Transverse colon (tissue), 4 donors: ENCODE results near the gene MAP4. TPM values are rescaled to one million over a fixed set of nuclear protein-coding genes. Genes with fewer than 3 reads are reported as not detected.

Experiments
- DNase-seq: peaks from one replicate; pipeline ENCODE4 v3.0.0-alpha.2; 2019
- H3K27ac ChIP-seq, 4 donors: fragments of 200-600 bp; sonication (generic); 2 replicates each; pipeline ENCODE4 v1.5.1; 2016 to 2018; ENCODE audit warnings: inconsistent platforms in 4 of 4
- H3K27me3 ChIP-seq: fragments of 200-600 bp; sonication (generic); 2 replicates; pipeline ENCODE4 v1.5.1; 2017; ENCODE audit warnings: inconsistent platforms
- H3K36me3 ChIP-seq, 4 donors: fragments of 200-600 bp; sonication (generic); 2 replicates each; pipeline ENCODE4 v1.5.1; 2017 to 2019; ENCODE audit warnings: inconsistent platforms in 4 of 4
- H3K4me1 ChIP-seq, 4 donors: fragments of 200-600 bp; sonication (generic); 2 replicates each; pipeline ENCODE4 v1.5.1; 2017 to 2020; ENCODE audit warnings: inconsistent platforms in 4 of 4
- H3K4me3 ChIP-seq, 4 donors: fragments of 200-600 bp; sonication (generic); 1 replicate in 1 of 4; 2 replicates in 3 of 4; pipeline versions ENCODE4 v1.5.1 to v1.6.1; 2017 to 2019; ENCODE audit warnings: inconsistent platforms in 4 of 4
- H3K9me3 ChIP-seq, 2 donors: fragments of 200-600 bp; sonication (generic); 2 replicates each; pipeline ENCODE4 v1.5.1; 2017 to 2019; ENCODE audit warnings: inconsistent platforms in 2 of 2
- EP300 ChIP-seq: sonication (generic); formaldehyde crosslinking; IDR thresholded peaks from one replicate; pipeline ENCODE4 v1.6.1; 2017; ENCODE audit warnings: antibody characterized with exemption, low read depth
- POLR2A ChIP-seq: fragments of 450-650 bp; IDR thresholded peaks from one replicate; pipeline ENCODE4 v1.6.1; 2016; ENCODE audit warnings: antibody characterized with exemption, mild to moderate bottlenecking, moderate library complexity
- POLR2AphosphoS5 ChIP-seq, 3 donors: sonication (generic); formaldehyde crosslinking; IDR thresholded peaks; one replicate each; pipeline ENCODE4 v1.6.1; 2016; ENCODE audit warnings: antibody characterized with exemption in 3 of 3
- WGBS, 2 donors: methylation state at CpG; one replicate each; pipeline ENCODE4 v1.1.5; 2018; ENCODE audit warnings: low coverage in 1 of 2; 5-methylcytosine and 5-hydroxymethylcytosine counted together
- in situ Hi-C, 4 donors: fragments of 200-750 bp; cut with MboI; loops; one replicate each; pipeline versions ENCODE4 v1.15.0 to v1.15.1; 2017; ENCODE audit warnings: low sequenced_read_pairs in 3 of 4, low pct_ligation_motif_present in 1 of 4, low pct_unique_long_range_greater_than_20kb in 1 of 4
- intact Hi-C: fragments of 100-400 bp; cut with DNase I; formaldehyde crosslinking; loops from one replicate; pipeline ENCODE4 v1.15.1; 2023; ENCODE audit warnings: low total_unique reads
- total RNA-seq, 4 donors: library from RNA; depleted of rRNA; stranded (reverse); fragments of >200 nt; gene quantifications; one replicate each; pipeline ENCODE4 v1.1.0, GENCODE V29; 2016
- TF ChIP-seq, protein P1 (sequence below), 5 experiments: fragments of 200-600 bp in 3 of 5; fragments of 450-650 bp in 2 of 5; sonication (generic) in 3 of 5; IDR thresholded peaks; 1 replicate in 2 of 5; 2 replicates in 3 of 5; pipeline ENCODE4 v1.5.1; 2016 to 2017; ENCODE audit warnings: antibody characterized with exemption in 5 of 5, inconsistent platforms in 3 of 5, mild to moderate bottlenecking in 2 of 5, moderate library complexity in 1 of 5

MAP4 gene
- total RNA-seq, 4 donors from 2014 or later = 68.8 to 148 (median 82.9) TPM

DNA sequence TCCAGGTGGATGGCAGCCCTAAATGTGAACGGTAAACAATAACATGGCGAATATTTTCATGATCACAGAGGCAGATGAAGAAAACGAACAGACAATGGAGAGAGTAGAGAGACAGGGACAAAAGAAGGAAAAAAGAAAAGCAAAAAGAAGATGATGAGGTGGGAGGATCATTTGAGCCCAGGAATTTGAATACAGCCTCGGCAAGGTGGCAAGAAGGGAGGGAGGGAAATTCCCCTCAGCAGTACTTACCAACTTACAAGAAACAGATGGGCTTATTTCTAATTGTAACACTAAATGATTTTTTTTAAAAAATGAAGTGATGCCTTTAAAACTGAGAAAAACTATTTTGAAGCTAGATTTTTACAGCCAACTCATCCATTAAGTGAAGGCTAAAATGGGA lies 6.0 kb upstream of the MAP4 start:
- peak overlapping the region in 1 of 4 donors; percentile 14 for H3K27ac ChIP-seq
- peaks cover 4 to 61% (median 17%) of the 10 kb centered on the region in 4 donors for H3K4me1 ChIP-seq
- WGBS, 2 donors = 77 to 85% methylated on average over 4 of the region's 4 CpGs
- no peak overlapping the region for H3K4me3 ChIP-seq
- TF ChIP-seq POLR2AphosphoS5 (IDR thresholded peaks at IDR 0.05) = no peak
- TF ChIP-seq, protein P1, sequence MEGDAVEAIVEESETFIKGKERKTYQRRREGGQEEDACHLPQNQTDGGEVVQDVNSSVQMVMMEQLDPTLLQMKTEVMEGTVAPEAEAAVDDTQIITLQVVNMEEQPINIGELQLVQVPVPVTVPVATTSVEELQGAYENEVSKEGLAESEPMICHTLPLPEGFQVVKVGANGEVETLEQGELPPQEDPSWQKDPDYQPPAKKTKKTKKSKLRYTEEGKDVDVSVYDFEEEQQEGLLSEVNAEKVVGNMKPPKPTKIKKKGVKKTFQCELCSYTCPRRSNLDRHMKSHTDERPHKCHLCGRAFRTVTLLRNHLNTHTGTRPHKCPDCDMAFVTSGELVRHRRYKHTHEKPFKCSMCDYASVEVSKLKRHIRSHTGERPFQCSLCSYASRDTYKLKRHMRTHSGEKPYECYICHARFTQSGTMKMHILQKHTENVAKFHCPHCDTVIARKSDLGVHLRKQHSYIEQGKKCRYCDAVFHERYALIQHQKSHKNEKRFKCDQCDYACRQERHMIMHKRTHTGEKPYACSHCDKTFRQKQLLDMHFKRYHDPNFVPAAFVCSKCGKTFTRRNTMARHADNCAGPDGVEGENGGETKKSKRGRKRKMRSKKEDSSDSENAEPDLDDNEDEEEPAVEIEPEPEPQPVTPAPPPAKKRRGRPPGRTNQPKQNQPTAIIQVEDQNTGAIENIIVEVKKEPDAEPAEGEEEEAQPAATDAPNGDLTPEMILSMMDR (IDR thresholded peaks at IDR 0.05) = no peak
- no peak for TF ChIP-seq EP300
- TF ChIP-seq POLR2A = no peak
- intact Hi-C loops = no loop called here
- no peaks in the 10 kb centered on the region for H3K27me3 ChIP-seq
- H3K9me3 ChIP-seq = no peaks in the 10 kb centered on the region
- in situ Hi-C loops = no loop called here
- no peaks in the 10 kb centered on the region for H3K36me3 ChIP-seq
- DNase-seq = no peak

DNA sequence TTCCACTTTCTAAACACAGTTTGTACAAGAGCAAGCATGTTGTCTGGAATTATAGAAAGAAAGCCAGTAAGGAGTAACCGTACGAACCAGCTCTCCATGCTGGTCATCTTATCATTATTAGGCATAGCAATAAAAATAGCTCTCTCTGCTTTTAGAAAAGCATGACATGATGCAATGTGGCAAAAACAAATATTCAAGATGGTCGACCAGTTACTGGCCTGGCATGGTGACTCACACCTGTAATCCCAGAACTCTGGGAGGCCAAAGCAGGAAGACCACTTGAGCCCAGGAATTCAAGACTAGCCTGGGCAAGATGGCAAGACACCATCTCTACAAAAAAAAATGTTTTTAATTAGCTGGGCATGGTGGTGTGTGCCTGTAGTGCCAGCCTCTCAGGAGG lies 2.6 kb upstream of the MAP4 start:
- H3K36me3 ChIP-seq = no peaks in the 10 kb centered on the region
- H3K9me3 ChIP-seq = no peaks in the 10 kb centered on the region
- H3K27me3 ChIP-seq = no peaks in the 10 kb centered on the region
- no peak for DNase-seq
- intact Hi-C loops = no loop called here
- TF ChIP-seq, protein P1 (IDR thresholded peaks at IDR 0.05) = no peak
- TF ChIP-seq POLR2AphosphoS5 (IDR thresholded peaks at IDR 0.05) (no peak), EP300 (no peak), POLR2A (no peak)
- no peak overlapping the region for H3K4me3 ChIP-seq
- in situ Hi-C loops = no loop called here
- 84% methylated on average over 3 of the region's 3 CpGs; no CpG with 5 or more reads in 1 of the 2 donors for WGBS, 2 donors
- no peak overlapping the region for H3K27ac ChIP-seq
- peaks cover 26 to 70% (median 49%) of the 10 kb centered on the region in 4 donors for H3K4me1 ChIP-seq

DNA sequence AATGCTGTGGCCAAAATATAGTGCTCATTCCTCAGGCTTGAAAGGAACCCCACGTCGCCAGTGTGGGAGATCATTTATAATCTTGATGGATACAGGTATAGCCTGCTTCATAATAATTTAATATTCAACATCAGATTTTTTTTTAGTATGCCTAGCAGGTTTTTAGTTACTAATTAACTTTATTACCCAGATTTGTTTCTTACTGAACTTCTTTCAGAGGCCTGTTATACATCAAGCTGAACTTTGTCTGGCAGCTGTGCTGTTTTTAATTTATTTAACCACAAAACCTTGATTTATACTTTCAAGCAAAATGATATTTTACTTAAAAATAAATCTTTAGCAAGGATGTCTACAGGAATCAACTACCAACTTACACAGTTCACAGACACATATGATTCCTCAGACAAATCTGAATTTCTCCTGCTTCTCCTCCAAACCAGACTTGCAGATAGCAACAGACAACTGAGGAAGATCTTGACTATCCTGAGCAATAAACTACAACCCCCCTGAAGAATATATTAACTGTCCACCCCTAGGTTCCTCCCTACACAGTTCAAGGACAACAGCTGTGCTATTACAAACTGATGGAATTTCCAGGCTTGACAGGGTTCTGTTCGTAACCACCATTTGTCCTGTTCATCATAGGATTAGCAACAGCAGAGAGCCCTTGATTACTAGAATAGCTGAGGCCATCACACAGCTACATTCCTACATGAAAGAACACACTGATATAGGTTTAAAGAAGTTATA lies 610 bp downstream of the MAP4 start:
- Histone ChIP-seq H3K9me3 (no peaks in the 10 kb centered on the region), H3K36me3 (no peaks in the 10 kb centered on the region), H3K27me3 (no peaks in the 10 kb centered on the region), H3K27ac (peak overlapping the region; percentile 68 to 81 (median 76)), H3K4me1 (peaks cover 30 to 72% (median 48%) of the 10 kb centered on the region in 4 donors), H3K4me3 (no peak overlapping the region)
- TF ChIP-seq EP300 = no peak
- TF ChIP-seq, protein P1 (IDR thresholded peaks at IDR 0.05) = no peak
- peak in 1 of 3 donors; percentile 28 for TF ChIP-seq POLR2AphosphoS5 (IDR thresholded peaks at IDR 0.05)
- no peak for TF ChIP-seq POLR2A
- 26 to 38% methylated on average over 3 of the region's 3 CpGs for WGBS, 2 donors
- in situ Hi-C loops = no loop called here
- DNase-seq = no peak
- intact Hi-C loops = no loop called here

DNA sequence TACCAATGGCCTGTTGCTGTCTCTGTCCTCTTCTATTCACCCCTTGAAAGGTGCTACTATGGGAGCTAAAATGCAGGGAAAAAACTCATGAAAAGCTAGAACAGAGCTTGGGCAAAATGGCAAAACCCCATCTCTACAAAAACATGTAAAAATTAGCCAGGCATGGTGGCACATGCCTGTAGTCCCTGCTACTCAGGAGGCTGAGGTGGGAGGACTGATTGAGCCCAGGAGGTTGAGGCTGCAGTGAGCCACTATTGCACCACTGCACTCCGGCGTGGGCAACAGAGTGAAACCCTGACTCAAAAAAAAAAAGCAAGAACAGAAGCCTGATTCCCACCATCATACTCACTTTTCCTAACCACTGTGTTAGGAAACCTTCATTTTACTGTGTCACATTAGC lies 1.9 kb downstream of the MAP4 start:
- Histone ChIP-seq H3K4me1 (peaks cover 30 to 76% (median 48%) of the 10 kb centered on the region in 4 donors), H3K27me3 (no peaks in the 10 kb centered on the region), H3K36me3 (no peaks in the 10 kb centered on the region), H3K27ac (peak overlapping the region; percentile 68 to 81 (median 76)), H3K4me3 (no peak overlapping the region), H3K9me3 (no peaks in the 10 kb centered on the region)
- intact Hi-C loops = loop anchor here (5.0 kb wide), 1 partner anchor 73 kb away; no protein-coding TSS in a partner anchor
- TF ChIP-seq POLR2A (no peak), EP300 (no peak), POLR2AphosphoS5 (IDR thresholded peaks at IDR 0.05) (no peak)
- TF ChIP-seq, protein P1 (IDR thresholded peaks at IDR 0.05) = no peak
- no peak for DNase-seq
- WGBS, 2 donors = 87% methylated on average over 2 of the region's 2 CpGs; no CpG with 5 or more reads in 1 of the 2 donors
- in situ Hi-C loops = no loop called here
